Gastrocnemius medialis (tissue), 4 donors: ENCODE results near the gene CDC42. TPM values are rescaled to one million over a fixed set of nuclear protein-coding genes. Genes with fewer than 3 reads are reported as not detected.

Source experiments
- ATAC-seq, 2 donors: fragments of 150-250 bp; one replicate each; pipeline ENCODE4 v1.9.1; 2016
- DNase-seq, 2 donors: peaks; one replicate each; pipeline ENCODE4 v3.0.0-alpha.2; 2019
- H3K27ac ChIP-seq, 4 donors: fragments of 200-600 bp; sonication (generic); 1 replicate in 1 of 4; 2 replicates in 3 of 4; pipeline ENCODE4 v1.5.1; 2016 to 2018; ENCODE audit warnings: mild to moderate bottlenecking in 2 of 4, moderate library complexity in 1 of 4
- H3K27me3 ChIP-seq, 3 donors: fragments of 200-600 bp; sonication (generic) in 2 of 3; 1 replicate in 1 of 3; 2 replicates in 2 of 3; pipeline versions ENCODE4 v1.5.1 to v1.6.0; 2016 to 2019; ENCODE audit warnings: mild to moderate bottlenecking in 1 of 3, moderate library complexity in 1 of 3
- H3K36me3 ChIP-seq, 2 donors: fragments of 200-600 bp; sonication (generic) in 1 of 2; one replicate each; pipeline ENCODE4 v1.5.1; 2017 to 2018
- H3K4me1 ChIP-seq, 2 donors: fragments of 200-600 bp; sonication (generic) in 1 of 2; one replicate each; pipeline ENCODE4 v1.5.1; 2016 to 2017; ENCODE audit warnings: mild to moderate bottlenecking in 2 of 2
- H3K4me3 ChIP-seq, 4 donors: fragments of 200-600 bp; sonication (generic) in 3 of 4; 1 replicate in 1 of 4; 2 replicates in 3 of 4; pipeline ENCODE4 v1.5.1; 2016 to 2019; ENCODE audit warnings: mild to moderate bottlenecking in 2 of 4
- H3K9me3 ChIP-seq, 3 donors: fragments of 200-600 bp; sonication (generic) in 2 of 3; 1 replicate in 1 of 3; 2 replicates in 2 of 3; pipeline ENCODE4 v1.5.1; 2016 to 2019
- POLR2A ChIP-seq, 2 donors: fragments of 450-650 bp; IDR thresholded peaks; one replicate each; pipeline ENCODE4 v1.6.1; 2017; ENCODE audit warnings: antibody characterized with exemption in 2 of 2, mild to moderate bottlenecking in 2 of 2, moderate library complexity in 2 of 2
- in situ Hi-C, 4 donors: fragments of 200-750 bp; cut with MboI; loops; one replicate each; pipeline versions ENCODE4 v1.15.0 to v1.8.0; 2017; ENCODE audit warnings: low sequenced_read_pairs in 4 of 4
- intact Hi-C: fragments of 100-400 bp; cut with DNase I; formaldehyde crosslinking; loops from one replicate; pipeline ENCODE4 v1.15.1; 2023; ENCODE audit warnings: low total_unique reads
- total RNA-seq, 4 donors: library from RNA; depleted of rRNA; stranded (reverse); fragments of >200 nt; gene quantifications; one replicate each; pipeline versions ENCODE4 v1.1.0 to v1.2.3, GENCODE V29; 2016
- TF ChIP-seq, protein P1 (sequence below), 5 experiments: fragments of 450-650 bp in 3 of 5; fragments of 200-600 bp in 2 of 5; sonication (generic) in 2 of 5; IDR thresholded peaks in 4 of 5; conservative IDR thresholded peaks in 1 of 5; 1 replicate in 4 of 5; 2 replicates in 1 of 5; pipeline ENCODE4 v1.5.1; 2016 to 2019; ENCODE audit warnings: antibody characterized with exemption in 5 of 5, mild to moderate bottlenecking in 3 of 5, moderate library complexity in 3 of 5

Gene CDC42
- total RNA-seq, 4 donors from 2014 or later = 77.0 to 111 (median 108) TPM

DNA sequence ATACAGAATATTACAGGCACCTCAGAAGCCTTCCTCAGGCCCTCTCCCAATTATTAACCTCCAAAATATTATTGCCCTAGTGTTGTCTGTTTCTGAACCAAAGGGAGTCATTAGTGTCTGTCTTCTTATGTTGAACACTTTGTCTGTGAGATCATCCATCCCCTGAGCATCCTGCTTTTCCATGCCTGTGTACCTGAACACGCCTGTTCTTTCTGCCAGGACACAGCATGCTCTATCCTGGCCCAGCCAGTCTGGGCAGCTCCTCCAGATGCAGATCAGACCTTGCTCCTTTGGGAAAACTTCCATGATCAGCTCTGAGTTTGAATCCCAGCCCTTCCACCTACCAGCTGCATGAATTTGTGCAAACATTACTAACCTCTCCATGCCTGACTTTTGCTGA, 11.0 kb upstream of the CDC42 start:
- TF ChIP-seq POLR2A (IDR thresholded peaks at IDR 0.05) = no peak
- TF ChIP-seq, protein P1, sequence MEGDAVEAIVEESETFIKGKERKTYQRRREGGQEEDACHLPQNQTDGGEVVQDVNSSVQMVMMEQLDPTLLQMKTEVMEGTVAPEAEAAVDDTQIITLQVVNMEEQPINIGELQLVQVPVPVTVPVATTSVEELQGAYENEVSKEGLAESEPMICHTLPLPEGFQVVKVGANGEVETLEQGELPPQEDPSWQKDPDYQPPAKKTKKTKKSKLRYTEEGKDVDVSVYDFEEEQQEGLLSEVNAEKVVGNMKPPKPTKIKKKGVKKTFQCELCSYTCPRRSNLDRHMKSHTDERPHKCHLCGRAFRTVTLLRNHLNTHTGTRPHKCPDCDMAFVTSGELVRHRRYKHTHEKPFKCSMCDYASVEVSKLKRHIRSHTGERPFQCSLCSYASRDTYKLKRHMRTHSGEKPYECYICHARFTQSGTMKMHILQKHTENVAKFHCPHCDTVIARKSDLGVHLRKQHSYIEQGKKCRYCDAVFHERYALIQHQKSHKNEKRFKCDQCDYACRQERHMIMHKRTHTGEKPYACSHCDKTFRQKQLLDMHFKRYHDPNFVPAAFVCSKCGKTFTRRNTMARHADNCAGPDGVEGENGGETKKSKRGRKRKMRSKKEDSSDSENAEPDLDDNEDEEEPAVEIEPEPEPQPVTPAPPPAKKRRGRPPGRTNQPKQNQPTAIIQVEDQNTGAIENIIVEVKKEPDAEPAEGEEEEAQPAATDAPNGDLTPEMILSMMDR (IDR thresholded peaks at IDR 0.05 in 4 of 5, conservative IDR thresholded peaks at IDR 0.05 in 1 of 5) = no peak
- no peaks in the 10 kb centered on the region for H3K9me3 ChIP-seq
- H3K4me1 ChIP-seq = peaks cover 10 to 12% of the 10 kb centered on the region in 2 donors
- ATAC-seq (no peak), DNase-seq (no peak)
- H3K4me3 ChIP-seq = no peak overlapping the region
- H3K27me3 ChIP-seq = no peaks in the 10 kb centered on the region
- H3K27ac ChIP-seq = no peak overlapping the region
- in situ Hi-C loops (no loop called here), intact Hi-C loops (no loop called here)
- no peaks in the 10 kb centered on the region for H3K36me3 ChIP-seq

GRCh38 chr1:22043198-22043769, 9.2 kb upstream of the CDC42 start:
- no peaks in the 10 kb centered on the region for H3K36me3 ChIP-seq
- intact Hi-C loops = no loop called here
- no peak overlapping the region for H3K27ac ChIP-seq
- in situ Hi-C loops = no loop called here
- no peaks in the 10 kb centered on the region for H3K27me3 ChIP-seq
- no peaks in the 10 kb centered on the region for H3K4me1 ChIP-seq
- no peak for ATAC-seq
- H3K4me3 ChIP-seq = no peak overlapping the region
- no peak for DNase-seq
- TF ChIP-seq, protein P1 (IDR thresholded peaks at IDR 0.05 in 4 of 5, conservative IDR thresholded peaks at IDR 0.05 in 1 of 5) = no peak
- no peak for TF ChIP-seq POLR2A (IDR thresholded peaks at IDR 0.05)
- no peaks in the 10 kb centered on the region for H3K9me3 ChIP-seq

DNA sequence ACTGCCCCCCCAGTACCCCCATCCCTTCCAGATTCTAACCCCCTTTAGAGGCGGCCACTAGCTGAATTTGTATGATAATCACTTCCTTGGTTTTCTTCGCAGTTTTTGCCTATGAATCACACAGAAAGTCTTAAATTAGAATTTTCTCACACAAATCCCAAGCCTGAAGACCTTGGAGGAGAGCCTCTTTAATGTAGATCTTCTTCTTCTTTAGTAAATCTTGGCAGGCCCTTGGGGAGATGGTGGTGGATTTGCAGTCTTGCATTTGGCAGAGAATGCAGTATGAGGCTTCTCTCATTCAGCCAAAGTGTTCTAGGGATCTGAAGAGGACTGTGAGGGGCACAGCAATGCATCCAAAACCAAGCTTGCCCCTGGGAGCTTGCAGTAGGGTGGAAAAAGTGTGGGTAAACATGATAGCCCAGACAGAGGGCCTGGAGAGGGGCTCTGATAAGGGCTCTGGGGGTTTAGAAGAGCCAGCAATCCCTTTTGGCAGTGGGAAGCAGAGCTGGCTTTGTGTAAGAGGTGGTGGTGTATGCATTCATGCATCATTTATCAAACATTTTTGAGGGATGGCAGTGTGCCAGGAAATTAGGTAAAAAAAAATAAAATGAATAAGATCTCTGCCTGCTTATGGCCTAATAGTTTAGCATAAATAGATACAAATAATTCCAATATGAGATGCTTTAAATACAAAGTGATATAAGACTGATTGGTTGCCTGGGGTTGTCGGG, 7.7 kb upstream of the CDC42 start:
- H3K9me3 ChIP-seq = no peaks in the 10 kb centered on the region
- no peak overlapping the region for H3K27ac ChIP-seq
- ATAC-seq = no peak
- DNase-seq = no peak
- no peaks in the 10 kb centered on the region for H3K27me3 ChIP-seq
- H3K4me3 ChIP-seq = no peak overlapping the region
- in situ Hi-C loops = no loop called here
- TF ChIP-seq, protein P1 (IDR thresholded peaks at IDR 0.05 in 4 of 5, conservative IDR thresholded peaks at IDR 0.05 in 1 of 5) = no peak
- no peak for TF ChIP-seq POLR2A (IDR thresholded peaks at IDR 0.05)
- intact Hi-C loops = no loop called here
- H3K4me1 ChIP-seq = no peaks in the 10 kb centered on the region
- no peaks in the 10 kb centered on the region for H3K36me3 ChIP-seq

DNA sequence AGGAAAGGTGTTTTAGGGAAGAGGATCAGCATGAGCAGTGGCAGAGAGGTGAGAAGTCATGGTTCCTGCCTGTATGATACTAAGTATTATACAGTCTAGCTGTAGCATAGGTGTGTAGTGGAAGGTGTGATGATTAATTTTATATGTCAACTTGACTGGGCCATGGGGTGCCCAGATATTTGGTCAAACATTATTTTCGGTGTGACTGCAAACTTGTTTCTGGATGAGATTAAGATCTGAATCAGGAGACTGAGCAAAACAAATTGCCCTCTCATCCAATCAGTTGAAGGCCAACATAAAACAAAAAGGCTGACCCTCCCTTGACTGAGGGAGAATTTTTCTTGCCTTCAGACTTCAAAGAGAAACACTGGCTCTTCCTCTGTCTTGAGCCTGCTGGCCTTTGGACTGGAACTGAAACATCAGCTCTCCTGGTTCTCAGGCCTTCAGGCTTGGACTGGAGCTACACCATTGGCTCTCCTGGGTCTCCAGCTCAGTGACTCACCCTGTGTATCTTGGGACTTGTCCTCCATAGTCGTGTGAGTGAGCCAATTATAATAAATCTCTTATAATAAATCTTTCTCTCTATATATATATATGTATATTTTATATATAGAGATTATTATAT, 6.8 kb upstream of the CDC42 start:
- no peak overlapping the region for H3K27ac ChIP-seq
- no peak for DNase-seq
- in situ Hi-C loops = no loop called here
- H3K27me3 ChIP-seq = no peaks in the 10 kb centered on the region
- no peak for TF ChIP-seq POLR2A (IDR thresholded peaks at IDR 0.05)
- TF ChIP-seq, protein P1 (IDR thresholded peaks at IDR 0.05 in 4 of 5, conservative IDR thresholded peaks at IDR 0.05 in 1 of 5) = no peak
- no peaks in the 10 kb centered on the region for H3K36me3 ChIP-seq
- H3K9me3 ChIP-seq = no peaks in the 10 kb centered on the region
- intact Hi-C loops = no loop called here
- H3K4me1 ChIP-seq = no peaks in the 10 kb centered on the region
- ATAC-seq = no peak
- H3K4me3 ChIP-seq = no peak overlapping the region
